T47D (cell line): Measurements from ENCODE around the gene GFER.
"Not testable (repeated sequence)": the region's sequence is repeated elsewhere in the genome, so short reads cannot be mapped to it uniquely, and the experiment has no call there.

Experiments
- DNase-seq, 2 experiments: peaks; one replicate each; pipeline versions ENCODE4 v3.0.0 to v3.0.0-alpha.2; 2011 to 2012; ENCODE audit warnings: low read depth in 1 of 2, low spot score in 1 of 2
- JUND ChIP-seq: IDR thresholded peaks from 2 replicates; pipeline ENCODE4 v1.6.1; 2012; ENCODE audit warnings: low read depth
- in situ Hi-C: cut with HindIII; loops from 2 replicates; pipeline ENCODE4 v1.10.0; 2016; ENCODE audit warnings: low sequenced_read_pairs, low pct_unique_long_range_greater_than_20kb

The GFER gene

GRCh38 chr16:2003231-2003826 lies 19.3 kb downstream of the GFER start:
- in situ Hi-C loops = no loop called here

GRCh38 chr16:2003827-2004641 lies 20.0 kb downstream of the GFER start:
- in situ Hi-C loops = no loop called here
- no peak for TF ChIP-seq JUND
- peak; percentile 82 to 92 for DNase-seq

More at GRCh38 chr16:2003231-2003826, 19.3 kb downstream of the GFER start:
- TF ChIP-seq JUND = no peak
- no peak for DNase-seq

- no peak for DNase-seq
- in situ Hi-C loops = no loop called here
- TF ChIP-seq JUND = no peak
Measured at GRCh38 chr16:2004795-2005517, 21.0 kb downstream of the GFER start.

GRCh38 chr16:2005646-2006045 lies 21.7 kb downstream of the GFER start:
- peak in 1 of 2 experiments; percentile 36 for DNase-seq
- in situ Hi-C loops = no loop called here
- no peak for TF ChIP-seq JUND

GRCh38 chr16:2006317-2006716 lies 22.3 kb downstream of the GFER start:
- no peak for TF ChIP-seq JUND
- in situ Hi-C loops = no loop called here
- no peak for DNase-seq

GRCh38 chr16:2007081-2007836 lies 23.3 kb downstream of the GFER start:
- in situ Hi-C loops = no loop called here
- DNase-seq = no peak
- no peak for TF ChIP-seq JUND

- TF ChIP-seq JUND = no peak
- peak in 1 of 2 experiments; percentile 74 for DNase-seq
- in situ Hi-C loops = no loop called here
Measured at GRCh38 chr16:2008009-2008526, 24.1 kb downstream of the GFER start.

- TF ChIP-seq JUND = no peak
- peak in 1 of 2 experiments; percentile 63 for DNase-seq
- in situ Hi-C loops = no loop called here
Measured at GRCh38 chr16:2008631-2009163, 24.7 kb downstream of the GFER start.

- DNase-seq = no peak
- TF ChIP-seq JUND = no peak
- in situ Hi-C loops = no loop called here
Measured at GRCh38 chr16:2009164-2009711, 25.2 kb downstream of the GFER start.

GRCh38 chr16:2009791-2010510 lies 26.0 kb downstream of the GFER start, which contains the start of gene ZNF598:
Gene ZNF598, minus strand, starts transcription at chr16:2009821.
- no peak for TF ChIP-seq JUND
- DNase-seq = peak; percentile 86 to 90
- in situ Hi-C loops = no loop called here

GRCh38 chr16:2011726-2012125 lies 27.7 kb downstream of the GFER start:
- DNase-seq, in situ Hi-C loops: not testable (repeated sequence)

GRCh38 chr16:2013527-2013926 lies 29.5 kb downstream of the GFER start:
- in situ Hi-C loops = no loop called here
- no peak for TF ChIP-seq JUND
- DNase-seq = no peak
